ENCODE measurements around the gene NTRK1. TPM values are rescaled to one million over a fixed set of nuclear protein-coding genes. Genes with fewer than 3 reads are reported as not detected.

The NTRK1 gene
- total RNA-seq, 1 donor from 2014 or later = not detected

DNA sequence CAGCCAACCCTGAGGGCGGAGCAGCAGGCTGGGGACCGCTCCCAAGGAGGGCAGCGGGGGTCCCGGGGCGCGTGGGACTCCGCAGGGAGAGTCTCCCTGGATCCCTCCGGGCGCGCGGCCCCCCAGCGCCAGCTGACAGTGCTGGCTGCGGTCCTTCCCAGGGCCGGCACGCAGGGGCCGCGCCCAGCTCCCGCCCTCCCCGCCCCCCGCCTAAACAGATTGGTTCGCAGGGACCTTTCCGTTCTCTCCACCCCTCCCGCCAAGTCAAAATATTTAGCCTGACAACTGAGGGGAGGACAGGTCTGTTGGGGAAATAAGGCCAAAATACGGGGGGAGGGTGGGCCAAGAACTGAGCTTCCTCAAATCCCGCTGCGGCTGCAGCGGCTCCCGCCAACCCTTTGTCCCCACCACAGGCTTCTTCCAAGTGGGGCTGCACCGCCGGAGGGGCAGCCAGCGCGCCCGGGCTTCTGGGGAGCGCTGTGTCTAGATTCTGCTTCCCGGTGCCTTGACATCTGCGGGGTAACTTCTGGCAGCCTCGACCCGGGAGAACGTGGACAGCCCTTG lies 1.6 kb upstream of the NTRK1 start, which contains the start of gene INSRR:
Gene INSRR, minus strand, starts transcription at position 159 of the 564 bp plus-strand sequence. CDS start 496 bp downstream, outside the sequence.
- no peaks in the 10 kb centered on the region for H3K36me3 Mint-ChIP-seq (ENCODE audit: low read depth)
- H3K4me1 Mint-ChIP-seq (ENCODE audit: low read depth) = peaks cover 17% of the 10 kb centered on the region
- H3K27me3 Mint-ChIP-seq (ENCODE audit: low read depth) = peaks cover 47% of the 10 kb centered on the region
- TF ChIP-seq, protein P1, sequence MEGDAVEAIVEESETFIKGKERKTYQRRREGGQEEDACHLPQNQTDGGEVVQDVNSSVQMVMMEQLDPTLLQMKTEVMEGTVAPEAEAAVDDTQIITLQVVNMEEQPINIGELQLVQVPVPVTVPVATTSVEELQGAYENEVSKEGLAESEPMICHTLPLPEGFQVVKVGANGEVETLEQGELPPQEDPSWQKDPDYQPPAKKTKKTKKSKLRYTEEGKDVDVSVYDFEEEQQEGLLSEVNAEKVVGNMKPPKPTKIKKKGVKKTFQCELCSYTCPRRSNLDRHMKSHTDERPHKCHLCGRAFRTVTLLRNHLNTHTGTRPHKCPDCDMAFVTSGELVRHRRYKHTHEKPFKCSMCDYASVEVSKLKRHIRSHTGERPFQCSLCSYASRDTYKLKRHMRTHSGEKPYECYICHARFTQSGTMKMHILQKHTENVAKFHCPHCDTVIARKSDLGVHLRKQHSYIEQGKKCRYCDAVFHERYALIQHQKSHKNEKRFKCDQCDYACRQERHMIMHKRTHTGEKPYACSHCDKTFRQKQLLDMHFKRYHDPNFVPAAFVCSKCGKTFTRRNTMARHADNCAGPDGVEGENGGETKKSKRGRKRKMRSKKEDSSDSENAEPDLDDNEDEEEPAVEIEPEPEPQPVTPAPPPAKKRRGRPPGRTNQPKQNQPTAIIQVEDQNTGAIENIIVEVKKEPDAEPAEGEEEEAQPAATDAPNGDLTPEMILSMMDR (IDR thresholded peaks at IDR 0.05) = no peak
- no peak for DNase-seq (ENCODE audit: low spot score)
- H3K4me3 Mint-ChIP-seq (ENCODE audit: unreplicated experiment) = peak within 1 kb of the TSS; percentile 60
- H3K9me3 Mint-ChIP-seq (ENCODE audit: low read depth) = no peaks in the 10 kb centered on the region
- no peak within 1 kb of the TSS for H3K27ac Mint-ChIP-seq (ENCODE audit: unreplicated experiment)

DNA sequence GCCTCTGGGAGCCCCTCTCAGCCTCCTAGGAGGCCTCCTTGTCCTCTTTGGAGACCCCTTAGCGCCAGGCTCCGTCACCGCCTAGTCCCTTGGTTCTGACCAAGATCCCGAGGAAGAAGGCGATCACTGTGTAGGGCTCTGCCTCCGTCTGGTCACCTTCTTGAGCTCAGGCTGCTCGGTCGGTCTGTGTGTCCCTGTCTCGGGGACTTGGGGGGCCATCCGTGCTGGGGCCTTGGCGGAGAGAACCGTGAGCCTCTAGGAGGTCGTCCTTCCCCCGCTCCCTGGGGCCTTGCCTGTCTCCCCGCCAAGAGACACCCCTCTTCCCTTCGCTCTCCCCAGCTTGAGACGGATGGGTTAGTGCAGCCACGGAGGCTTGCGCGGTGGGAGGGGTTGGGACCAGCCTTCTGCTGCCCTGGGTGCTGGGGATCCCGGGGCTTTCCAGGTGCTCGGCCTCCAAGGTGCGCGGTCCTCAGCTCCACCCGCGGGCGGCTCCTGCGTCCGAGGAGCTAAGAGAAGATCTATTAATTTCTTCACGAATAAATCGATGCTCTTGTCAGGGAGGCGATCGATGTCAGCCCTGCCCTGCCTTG lies 1.0 kb upstream of the NTRK1 start:
- no peak for DNase-seq (ENCODE audit: low spot score)
- H3K27ac Mint-ChIP-seq (ENCODE audit: unreplicated experiment) = no peak overlapping the region
- no peaks in the 10 kb centered on the region for H3K36me3 Mint-ChIP-seq (ENCODE audit: low read depth)
- no peaks in the 10 kb centered on the region for H3K9me3 Mint-ChIP-seq (ENCODE audit: low read depth)
- H3K4me1 Mint-ChIP-seq (ENCODE audit: low read depth) = peaks cover 17% of the 10 kb centered on the region
- H3K27me3 Mint-ChIP-seq (ENCODE audit: low read depth) = peaks cover 49% of the 10 kb centered on the region
- H3K4me3 Mint-ChIP-seq (ENCODE audit: unreplicated experiment) = peak overlapping the region; percentile 60
- TF ChIP-seq, protein P1 (IDR thresholded peaks at IDR 0.05) = no peak

DNA sequence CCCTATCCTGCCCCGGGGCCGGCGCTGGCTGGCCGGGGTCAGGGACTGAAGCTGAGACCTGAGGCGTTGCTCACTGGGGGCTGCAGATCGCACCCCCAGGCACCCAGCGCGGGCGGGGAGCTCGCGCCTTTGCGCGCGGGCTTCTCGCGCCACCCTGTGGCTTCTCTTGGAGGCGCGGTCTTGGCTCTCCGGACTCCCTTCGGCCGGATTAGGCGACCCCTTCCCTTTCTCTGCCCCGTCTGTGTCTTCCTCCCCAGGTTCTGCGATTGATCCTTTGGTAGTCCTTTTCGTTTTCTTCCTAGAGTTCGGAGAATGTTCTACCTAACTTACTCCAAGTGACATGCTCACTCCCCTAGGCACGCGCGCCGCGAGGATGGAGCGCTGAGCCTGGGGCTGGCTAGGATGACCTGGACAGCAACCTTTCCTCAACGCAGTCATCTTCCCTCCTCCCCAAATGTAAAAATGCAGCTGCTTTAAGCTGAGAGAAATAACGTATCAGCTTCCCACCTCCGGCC lies 495 bp upstream of the NTRK1 start:
- Mint-ChIP-seq H3K36me3 (ENCODE audit: low read depth) (no peaks in the 10 kb centered on the region), H3K27me3 (ENCODE audit: low read depth) (peaks cover 51% of the 10 kb centered on the region), H3K4me1 (ENCODE audit: low read depth) (peaks cover 17% of the 10 kb centered on the region), H3K27ac (ENCODE audit: unreplicated experiment) (no peak overlapping the region), H3K4me3 (ENCODE audit: unreplicated experiment) (peak overlapping the region; percentile 60), H3K9me3 (ENCODE audit: low read depth) (no peaks in the 10 kb centered on the region)
- DNase-seq (ENCODE audit: low spot score) = no peak
- TF ChIP-seq, protein P1 (IDR thresholded peaks at IDR 0.05) = peak; percentile 92

DNA sequence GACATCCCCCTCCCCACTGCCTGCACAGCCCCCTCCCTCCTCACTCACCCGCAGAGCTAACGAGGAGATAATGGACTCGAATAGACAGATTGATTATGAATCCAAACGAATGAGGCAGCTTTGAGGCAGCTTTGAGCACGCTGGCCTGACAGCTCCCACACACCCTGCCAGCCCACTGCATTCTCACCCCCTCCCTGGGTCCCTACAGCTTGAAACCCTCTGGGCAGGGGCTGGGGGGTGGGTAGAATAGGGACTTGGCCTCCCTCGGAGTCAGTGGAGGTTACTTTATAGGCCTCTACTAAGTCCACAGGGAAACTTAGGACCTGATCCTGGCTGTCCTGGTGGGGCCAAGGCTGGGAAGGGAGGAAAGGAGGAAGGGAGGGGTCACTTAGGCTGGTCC lies 1.9 kb downstream of the NTRK1 start:
- Mint-ChIP-seq H3K36me3 (ENCODE audit: low read depth) (no peaks in the 10 kb centered on the region), H3K27ac (ENCODE audit: unreplicated experiment) (no peak overlapping the region), H3K4me3 (ENCODE audit: unreplicated experiment) (no peak overlapping the region), H3K27me3 (ENCODE audit: low read depth) (peaks cover 54% of the 10 kb centered on the region), H3K4me1 (ENCODE audit: low read depth) (peaks cover 17% of the 10 kb centered on the region), H3K9me3 (ENCODE audit: low read depth) (no peaks in the 10 kb centered on the region)
- TF ChIP-seq, protein P1 (IDR thresholded peaks at IDR 0.05) = no peak
- no peak for DNase-seq (ENCODE audit: low spot score)

DNA sequence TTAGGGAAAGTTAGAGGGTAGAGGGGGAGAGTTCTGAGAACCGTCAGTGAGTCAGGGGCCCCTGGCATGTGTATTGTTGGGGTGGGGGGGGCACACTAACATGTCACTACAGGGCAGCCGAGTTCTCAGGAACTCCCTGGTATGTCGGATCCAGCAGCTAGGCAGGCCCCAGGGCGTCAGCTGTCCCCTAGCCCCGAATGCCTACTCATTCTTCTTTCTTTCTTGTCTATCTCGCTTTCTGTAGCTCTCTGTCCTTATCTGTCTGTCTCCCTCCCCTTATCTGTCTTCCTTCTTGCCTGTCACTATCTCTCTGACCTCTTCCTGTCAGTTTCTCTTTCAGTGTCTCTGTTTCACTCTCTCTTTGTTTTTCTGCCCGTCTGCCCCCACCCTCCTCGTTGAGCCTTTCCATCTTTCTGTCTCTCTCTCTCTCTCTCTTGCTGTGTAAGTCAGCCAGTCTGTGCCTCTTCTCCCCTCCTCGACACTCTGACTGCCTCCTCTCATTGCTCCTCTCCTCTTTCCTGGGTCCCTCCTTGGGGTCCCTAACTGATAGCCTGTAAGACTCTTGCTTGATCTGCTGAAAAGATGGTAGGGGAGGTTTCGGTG lies 2.4 kb downstream of the NTRK1 start:
- no peak overlapping the region for H3K27ac Mint-ChIP-seq (ENCODE audit: unreplicated experiment)

More for the DNA sequence above, 2.4 kb downstream of the NTRK1 start:
- H3K36me3 Mint-ChIP-seq (ENCODE audit: low read depth) = no peaks in the 10 kb centered on the region
- no peak overlapping the region for H3K4me3 Mint-ChIP-seq (ENCODE audit: unreplicated experiment)
- peaks cover 49% of the 10 kb centered on the region for H3K27me3 Mint-ChIP-seq (ENCODE audit: low read depth)
- DNase-seq (ENCODE audit: low spot score) = no peak
- H3K4me1 Mint-ChIP-seq (ENCODE audit: low read depth) = peaks cover 17% of the 10 kb centered on the region
- TF ChIP-seq, protein P1 (IDR thresholded peaks at IDR 0.05) = no peak
- no peaks in the 10 kb centered on the region for H3K9me3 Mint-ChIP-seq (ENCODE audit: low read depth)

All from chondrocyte (in vitro differentiated cells).